HG02938 (cell line): Measurements from ENCODE around the gene ZMYM4.
"Not testable (repeated sequence)": the region's sequence is repeated elsewhere in the genome, so short reads cannot be mapped to it uniquely, and the experiment has no call there.

Experiments
- ATAC-seq: cut with Tn5 transposase; IDR thresholded peaks from one replicate; pipeline ENCODE4 v1.9.1; 2021; ENCODE audit warnings: mild to moderate bottlenecking, moderate library complexity; ENCODE audit not compliant: unreplicated experiment

Gene ZMYM4

GRCh38 chr1:35320937-35321336 lies 52.4 kb downstream of the ZMYM4 start:
- no peak for ATAC-seq

GRCh38 chr1:35324486-35324885 lies 56.0 kb downstream of the ZMYM4 start:
- ATAC-seq: no peak

- ATAC-seq: no peak
These were observed 57.8 kb downstream of the ZMYM4 start for GRCh38 chr1:35326246-35326866.

GRCh38 chr1:35331618-35332017 lies 63.1 kb downstream of the ZMYM4 start:
- ATAC-seq: not testable (repeated sequence)

GRCh38 chr1:35334485-35334884 lies 66.0 kb downstream of the ZMYM4 start:
- no peak for ATAC-seq

GRCh38 chr1:35340519-35340918 lies 72.0 kb downstream of the ZMYM4 start:
- no peak for ATAC-seq

- no peak for ATAC-seq
These were observed 77.0 kb downstream of the ZMYM4 start for GRCh38 chr1:35345439-35345981.

GRCh38 chr1:35350872-35351271 lies 82.4 kb downstream of the ZMYM4 start:
- ATAC-seq: no peak

GRCh38 chr1:35359995-35360394 lies 91.5 kb downstream of the ZMYM4 start:
- no peak for ATAC-seq

GRCh38 chr1:35361638-35362037 lies 93.1 kb downstream of the ZMYM4 start:
- no peak for ATAC-seq

- no peak for ATAC-seq
These were observed 96.2 kb downstream of the ZMYM4 start for GRCh38 chr1:35364741-35365140.

- ATAC-seq: no peak
These were observed 99.4 kb downstream of the ZMYM4 start for GRCh38 chr1:35367914-35368313.

- no peak for ATAC-seq
These were observed 101.6 kb downstream of the ZMYM4 start for GRCh38 chr1:35369922-35370671.

GRCh38 chr1:35371506-35371905 lies 103.0 kb downstream of the ZMYM4 start:
- ATAC-seq: no peak

GRCh38 chr1:35377555-35377954 lies 109.0 kb downstream of the ZMYM4 start:
- no peak for ATAC-seq

GRCh38 chr1:35379317-35380000 lies 111.0 kb downstream of the ZMYM4 start:
- no peak for ATAC-seq

GRCh38 chr1:35380111-35380510 lies 111.6 kb downstream of the ZMYM4 start:
- ATAC-seq: not testable (repeated sequence)

GRCh38 chr1:35382107-35382506 lies 113.6 kb downstream of the ZMYM4 start:
- ATAC-seq: no peak

GRCh38 chr1:35386290-35386689 lies 117.8 kb downstream of the ZMYM4 start:
- no peak for ATAC-seq

GRCh38 chr1:35386959-35387358 lies 118.5 kb downstream of the ZMYM4 start:
- ATAC-seq: no peak

GRCh38 chr1:35390600-35391494 lies 122.3 kb downstream of the ZMYM4 start:
- ATAC-seq: no peak
